Lung (tissue), 12 donors: ENCODE measurements around the gene NOTCH1. TPM values are rescaled to one million over a fixed set of nuclear protein-coding genes. Genes with fewer than 3 reads are reported as not detected.

Source experiments
- ATAC-seq: fragments of 200-7000 bp; cut with Tn5 transposase; one replicate; pipeline ENCODE4 v1.9.1; 2020; ENCODE audit warnings: moderate number of reproducible peaks; ENCODE audit not compliant: insufficient read depth, low FRiP score
- DNase-seq, 3 donors: peaks; one replicate each; pipeline ENCODE4 v3.0.0-alpha.2; 2013 to 2017
- H3K27ac ChIP-seq, 2 donors: one replicate each; pipeline ENCODE4 v1.5.1; 2013; ENCODE audit warnings: mild to moderate bottlenecking in 2 of 2, moderate library complexity in 2 of 2, control low read depth in 1 of 2, inconsistent platforms in 1 of 2, low read depth in 1 of 2, low read length in 1 of 2
- H3K27me3 ChIP-seq, 3 donors: one replicate each; pipeline ENCODE4 v1.5.1; 2013; ENCODE audit warnings: low read length in 2 of 3; ENCODE audit not compliant: control insufficient read depth in 3 of 3, insufficient read depth in 3 of 3
- H3K36me3 ChIP-seq, 4 donors: one replicate each; pipeline ENCODE4 v1.5.1; 2013; ENCODE audit warnings: low read length in 4 of 4, mild to moderate bottlenecking in 1 of 4, moderate library complexity in 1 of 4; ENCODE audit not compliant: control insufficient read depth in 4 of 4, insufficient read depth in 4 of 4
- H3K4me1 ChIP-seq, 5 donors: one replicate each; pipeline ENCODE4 v1.5.1; 2013; ENCODE audit warnings: low read length in 5 of 5, mild to moderate bottlenecking in 2 of 5, moderate library complexity in 1 of 5; ENCODE audit not compliant: control insufficient read depth in 5 of 5, insufficient read depth in 5 of 5
- H3K4me3 ChIP-seq: one replicate; pipeline ENCODE4 v1.5.1; 2013; ENCODE audit warnings: mild to moderate bottlenecking, control low read depth, moderate library complexity
- H3K9ac ChIP-seq, 2 donors: one replicate each; pipeline ENCODE4 v1.5.1; 2013; ENCODE audit warnings: low read length in 2 of 2, control low read depth in 1 of 2; ENCODE audit not compliant: insufficient read depth in 1 of 2
- H3K9me3 ChIP-seq, 4 donors: one replicate each; pipeline ENCODE4 v1.5.1; 2013; ENCODE audit warnings: low read length in 3 of 4, mild to moderate bottlenecking in 1 of 4, moderate library complexity in 1 of 4; ENCODE audit not compliant: control insufficient read depth in 4 of 4, insufficient read depth in 3 of 4
- CTCF ChIP-seq: IDR thresholded peaks from 2 replicates; pipeline ENCODE4 v1.5.1; 2012; ENCODE audit warnings: mild to moderate bottlenecking; ENCODE audit errors: control extremely low read depth, extremely low read depth
- WGBS, 2 donors: extraction: QIAGEN DNeasy Blood & Tissue Kit; methylation state at CpG; one replicate each; pipeline ENCODE4 v1.1.7; 2013; 5-methylcytosine and 5-hydroxymethylcytosine counted together
- polyA plus RNA-seq, 2 donors: library from polyadenylated mRNA; stranded (reverse); fragments of 200-250 nt; gene quantifications; one replicate each; pipeline ENCODE4 v1.2.1, GENCODE V29; 2013
- total RNA-seq, 2 donors: library from RNA; depleted of rRNA in 1 of 2; stranded (reverse); fragments of >200 nt in 1 of 2; gene quantifications; one replicate each; pipeline ENCODE4 v1.2.1, GENCODE V29; 2014 to 2021
- donor health status: control.
- donor health status: control.
- donor health status: Bipolar disorder and iron deficiency.
- donor health status: healthy.
- donor health status: DM: yes; HTN: yes; CAD: no.

Gene NOTCH1
- total and polyA plus RNA-seq, 4 donors = 23.9 to 101 (median 44.5) TPM

DNA sequence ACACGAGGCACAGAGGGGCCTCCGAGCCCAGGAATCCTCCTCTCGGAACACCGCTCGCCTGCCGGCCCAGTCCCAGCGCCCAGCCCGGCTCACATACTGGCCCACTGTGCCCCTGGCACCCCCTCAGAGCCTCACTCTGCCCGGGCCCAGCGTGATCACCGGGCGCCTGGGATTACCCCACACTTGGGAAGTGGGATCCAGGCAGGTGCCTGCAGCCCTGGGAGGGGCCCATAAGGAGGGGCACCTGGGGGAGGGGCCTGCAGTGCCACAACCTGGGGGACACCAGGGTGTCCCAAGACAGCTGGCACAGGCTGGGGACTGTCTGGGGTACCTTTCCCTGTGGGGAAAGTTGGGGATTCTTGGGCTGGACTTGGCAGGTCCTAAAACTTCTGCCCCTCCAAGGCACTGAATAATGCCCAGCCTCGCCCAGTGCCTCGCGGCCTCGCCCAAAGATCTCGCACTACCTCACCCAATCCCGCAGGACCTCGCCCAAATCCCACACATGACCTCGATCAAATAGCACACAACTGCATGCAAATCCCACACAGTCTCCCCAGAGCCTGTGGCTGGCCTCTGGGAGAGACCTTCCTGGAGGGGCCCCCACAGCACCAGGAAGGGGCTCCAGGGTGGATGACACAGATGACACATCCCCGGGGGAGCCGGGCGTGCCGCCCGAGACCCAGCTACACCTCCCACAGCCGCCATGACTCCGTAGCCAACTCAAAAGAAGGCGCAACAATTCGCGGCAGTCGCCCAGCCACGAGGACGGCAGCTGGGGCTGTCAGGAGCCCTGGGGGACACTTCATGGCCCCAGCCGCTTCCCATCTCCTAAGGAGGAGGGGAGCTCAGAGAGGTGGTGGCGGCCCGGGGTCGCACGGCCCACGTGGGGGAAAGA is 13.7 kb downstream of the NOTCH1 start:
- Histone ChIP-seq H3K9me3 (no peaks in the 10 kb centered on the region), H3K27ac (peak overlapping the region; percentile 2 to 91), H3K36me3 (peaks cover 0 to 25% (median under 1%) of the 10 kb centered on the region in 4 donors), H3K9ac (no peak overlapping the region), H3K27me3 (no peaks in the 10 kb centered on the region), H3K4me1 (peaks cover 0 to 71% (median 15%) of the 10 kb centered on the region in 5 donors), H3K4me3 (no peak overlapping the region)
- 53 to 58% methylated on average over 39 of the region's 39 CpGs for WGBS, 2 donors
- DNase-seq (no peak), ATAC-seq (no peak)
- no peak for TF ChIP-seq CTCF

DNA sequence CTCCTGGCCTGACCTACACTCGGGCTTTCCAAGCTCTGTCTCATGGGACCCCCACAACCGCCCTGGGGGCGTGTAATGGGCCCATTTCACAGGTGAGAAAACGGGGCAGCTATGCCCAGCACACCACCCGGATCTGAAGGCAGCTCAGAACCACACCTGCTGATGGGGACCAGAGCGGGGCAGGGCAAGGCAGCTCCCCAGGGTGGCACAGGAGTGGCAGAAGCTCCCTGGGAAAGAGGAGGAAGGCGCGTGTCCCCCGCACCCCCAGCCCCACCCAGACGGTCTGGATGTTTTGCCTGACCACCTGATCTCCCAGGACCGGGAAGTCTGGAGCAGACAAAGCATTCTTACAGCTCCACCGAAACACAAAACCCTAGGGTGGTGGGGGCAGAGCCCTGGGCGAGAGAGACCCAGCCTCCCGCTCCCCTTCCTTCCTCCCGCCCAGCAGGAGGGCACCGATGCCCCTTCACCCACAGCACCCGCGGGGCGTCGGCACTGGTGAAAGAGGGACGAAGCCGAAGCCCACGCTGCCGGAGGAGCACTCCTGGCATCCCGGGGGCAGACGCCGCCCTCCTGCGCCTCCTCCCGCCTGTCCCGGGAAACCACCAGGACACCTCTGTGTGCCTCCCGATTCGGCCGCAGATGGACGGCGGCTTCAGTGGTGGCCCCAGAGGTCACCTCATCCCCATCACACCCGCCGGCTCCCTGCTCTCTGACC is 14.5 kb downstream of the NOTCH1 start:
- WGBS, 2 donors = 62 to 69% methylated on average over 27 to 37 of the region's 37 CpGs
- no peak overlapping the region for H3K9ac ChIP-seq

DNA sequence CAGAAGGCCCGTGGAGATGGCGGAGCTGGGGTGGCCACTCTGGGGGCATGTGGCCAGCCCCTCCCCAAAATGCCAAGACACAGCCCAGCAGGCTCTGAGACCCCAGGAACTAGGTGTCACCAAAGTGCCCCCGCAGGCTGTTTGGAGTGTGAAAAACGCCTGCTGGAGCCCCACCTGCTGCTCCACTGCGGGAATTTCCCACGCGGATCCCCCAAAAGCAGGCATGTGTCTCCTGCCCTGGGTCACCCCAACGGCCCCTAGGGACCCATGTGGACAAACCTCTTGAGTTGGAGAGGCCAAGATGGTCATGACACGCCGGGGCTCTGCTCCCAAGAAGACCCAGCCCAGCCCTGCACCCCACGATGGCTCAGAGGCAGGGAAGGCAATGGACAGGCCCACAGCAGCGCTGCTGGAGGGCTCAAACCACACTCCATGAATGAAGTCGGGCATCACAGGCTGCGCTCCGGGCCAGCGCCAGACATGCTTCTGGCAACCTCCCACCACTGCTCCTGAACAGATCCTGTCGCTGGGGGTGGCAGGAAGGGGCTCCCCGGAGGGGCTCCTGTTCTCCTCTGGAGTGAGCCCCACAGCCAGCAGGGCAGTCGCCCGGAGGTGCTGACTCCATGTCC is 15.3 kb downstream of the NOTCH1 start:
- Histone ChIP-seq H3K4me3 (no peak overlapping the region), H3K9me3 (no peaks in the 10 kb centered on the region), H3K9ac (no peak overlapping the region), H3K36me3 (peaks cover 0 to 24% (median 0%) of the 10 kb centered on the region in 4 donors), H3K27me3 (no peaks in the 10 kb centered on the region), H3K27ac (peak overlapping the region in 1 of 2 donors; percentile 91), H3K4me1 (peaks cover 0 to 70% (median 20%) of the 10 kb centered on the region in 5 donors)
- DNase-seq (no peak), ATAC-seq (no peak)
- no peak for TF ChIP-seq CTCF
- 23 to 43% methylated on average over 20 of the region's 20 CpGs for WGBS, 2 donors

More for the DNA sequence above, 14.5 kb downstream of the NOTCH1 start:
- peaks cover 0 to 70% (median 18%) of the 10 kb centered on the region in 5 donors for H3K4me1 ChIP-seq
- no peak overlapping the region for H3K4me3 ChIP-seq
- ATAC-seq (no peak), DNase-seq (no peak)
- H3K36me3 ChIP-seq = peaks cover 0 to 24% (median 0%) of the 10 kb centered on the region in 4 donors
- TF ChIP-seq CTCF = no peak
- no peaks in the 10 kb centered on the region for H3K9me3 ChIP-seq
- H3K27me3 ChIP-seq = no peaks in the 10 kb centered on the region
- peak overlapping the region; percentile 2 to 91 for H3K27ac ChIP-seq
